NCI-H460 (cell line): ENCODE measurements around the gene SPATA6L. TPM values are rescaled to one million over a fixed set of nuclear protein-coding genes. Genes with fewer than 3 reads are reported as not detected.

Source experiments
- DNase-seq: peaks from one replicate; pipeline ENCODE4 v3.0.0-alpha.2; 2016; ENCODE audit warnings: low read depth; ENCODE audit errors: extremely low read depth
- total RNA-seq: library from RNA; depleted of rRNA; stranded (reverse); fragments of >200 nt; shearing (Covaris generic); gene quantifications from 2 replicates; pipeline ENCODE4 v1.2.3, GENCODE V29; 2014

The SPATA6L gene
- total RNA-seq, 1 experiment from 2014 or later, result not detected

DNA sequence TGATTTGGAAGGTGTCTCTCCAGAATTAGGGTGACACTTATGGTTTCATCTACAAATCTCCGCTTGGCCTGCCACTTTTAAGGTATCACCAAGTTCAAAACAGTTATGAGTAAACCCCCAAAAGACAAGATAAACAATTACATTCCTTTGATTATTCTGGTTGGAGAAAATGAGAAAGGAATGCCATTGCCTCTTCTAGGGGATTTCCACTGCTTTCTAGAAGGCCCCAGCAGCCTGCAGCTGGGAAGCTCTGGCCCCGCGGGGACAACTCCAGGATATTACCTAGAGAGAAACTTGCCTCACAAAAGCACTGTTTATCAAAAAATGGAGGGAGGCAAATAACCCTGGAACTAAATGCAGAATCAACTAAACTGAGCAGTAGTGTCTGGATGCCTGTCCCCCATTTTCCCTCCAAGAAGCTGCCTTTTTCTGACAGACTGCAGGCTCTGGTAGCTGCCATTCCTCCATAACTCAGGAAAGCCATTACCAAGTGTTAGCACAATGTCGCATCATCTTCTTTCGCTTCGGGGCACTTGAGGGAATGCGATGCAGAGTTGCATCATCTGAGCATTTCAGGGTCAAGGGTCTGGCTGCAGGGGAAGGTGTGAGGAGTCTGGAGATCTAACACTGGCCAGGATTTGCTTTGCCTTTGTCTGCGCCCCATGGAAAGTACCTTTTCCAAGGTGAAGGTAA lies 75.7 kb downstream of the SPATA6L start:
- DNase-seq, result no peak

DNA sequence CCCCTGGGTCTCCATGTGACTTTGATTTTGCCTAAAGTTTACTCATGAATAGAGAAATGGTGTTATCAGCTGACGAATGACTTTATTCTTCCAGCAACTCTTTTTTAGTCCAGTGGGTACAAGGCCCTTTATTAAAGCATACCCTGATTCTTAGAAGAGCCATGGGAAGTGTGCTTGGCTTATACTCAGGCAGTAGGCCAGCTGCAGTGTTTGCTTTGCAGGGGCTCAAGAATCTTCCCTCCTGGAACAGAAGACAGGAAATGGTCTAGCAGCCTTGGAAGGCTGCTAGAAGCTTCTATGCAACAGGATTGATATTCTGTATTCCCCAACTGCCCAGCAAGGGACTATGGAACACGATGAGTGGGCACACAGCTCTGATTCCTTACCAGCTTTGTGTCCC lies 77.6 kb downstream of the SPATA6L start:
- DNase-seq, result no peak

DNA sequence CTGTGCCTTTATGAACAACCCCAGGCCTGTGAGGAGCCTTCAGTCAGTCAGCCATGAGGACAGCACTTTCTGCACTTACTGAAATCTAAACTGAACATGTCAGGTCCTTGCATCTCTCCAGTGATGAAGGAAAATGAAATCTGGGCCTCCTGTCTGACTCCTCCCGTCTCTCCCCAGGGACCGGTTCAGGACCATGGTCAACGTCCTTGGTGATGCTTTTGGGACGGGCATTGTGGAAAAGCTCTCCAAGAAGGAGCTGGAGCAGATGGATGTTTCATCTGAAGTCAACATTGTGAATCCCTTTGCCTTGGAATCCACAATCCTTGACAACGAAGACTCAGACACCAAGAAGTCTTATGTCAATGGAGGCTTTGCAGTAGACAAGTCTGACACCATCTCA lies 81.1 kb downstream of the SPATA6L start:
- no peak for DNase-seq

DNA sequence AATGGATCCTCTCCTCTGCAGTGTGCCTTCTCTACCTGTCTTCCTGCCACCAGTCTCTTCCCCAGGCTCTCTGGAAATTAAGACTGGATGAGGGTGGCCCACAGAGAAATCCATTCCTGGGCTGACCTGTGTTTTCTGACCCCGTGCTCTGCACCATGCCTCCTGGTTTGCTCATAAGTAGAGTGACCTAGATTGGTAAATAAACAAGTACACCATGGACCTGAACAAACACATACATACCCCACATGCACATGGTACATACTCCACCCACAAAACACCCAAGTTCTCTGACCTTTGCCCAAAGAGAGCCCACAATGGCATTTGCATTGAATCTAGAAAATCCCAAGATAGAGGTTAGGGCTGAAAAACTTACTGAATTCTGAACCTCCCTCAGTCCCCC lies 81.6 kb downstream of the SPATA6L start:
- DNase-seq, result no peak

DNA sequence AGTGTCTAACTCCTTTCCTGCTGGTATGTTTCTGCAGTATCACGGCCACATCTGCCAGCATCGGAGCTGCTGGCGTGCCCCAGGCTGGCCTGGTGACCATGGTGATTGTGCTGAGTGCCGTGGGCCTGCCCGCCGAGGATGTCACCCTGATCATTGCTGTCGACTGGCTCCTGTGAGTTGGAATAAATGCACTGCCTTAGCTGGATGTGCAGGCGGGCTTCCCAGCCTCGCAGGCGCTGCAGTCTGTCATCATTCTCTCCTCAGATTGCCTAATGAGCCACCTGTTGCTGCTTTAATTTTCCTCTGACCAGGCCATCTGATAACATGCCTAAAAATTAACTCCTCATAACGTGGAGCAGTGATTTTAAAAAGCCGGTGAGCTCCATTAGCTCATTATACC lies 83.3 kb downstream of the SPATA6L start:
- no peak for DNase-seq

DNA sequence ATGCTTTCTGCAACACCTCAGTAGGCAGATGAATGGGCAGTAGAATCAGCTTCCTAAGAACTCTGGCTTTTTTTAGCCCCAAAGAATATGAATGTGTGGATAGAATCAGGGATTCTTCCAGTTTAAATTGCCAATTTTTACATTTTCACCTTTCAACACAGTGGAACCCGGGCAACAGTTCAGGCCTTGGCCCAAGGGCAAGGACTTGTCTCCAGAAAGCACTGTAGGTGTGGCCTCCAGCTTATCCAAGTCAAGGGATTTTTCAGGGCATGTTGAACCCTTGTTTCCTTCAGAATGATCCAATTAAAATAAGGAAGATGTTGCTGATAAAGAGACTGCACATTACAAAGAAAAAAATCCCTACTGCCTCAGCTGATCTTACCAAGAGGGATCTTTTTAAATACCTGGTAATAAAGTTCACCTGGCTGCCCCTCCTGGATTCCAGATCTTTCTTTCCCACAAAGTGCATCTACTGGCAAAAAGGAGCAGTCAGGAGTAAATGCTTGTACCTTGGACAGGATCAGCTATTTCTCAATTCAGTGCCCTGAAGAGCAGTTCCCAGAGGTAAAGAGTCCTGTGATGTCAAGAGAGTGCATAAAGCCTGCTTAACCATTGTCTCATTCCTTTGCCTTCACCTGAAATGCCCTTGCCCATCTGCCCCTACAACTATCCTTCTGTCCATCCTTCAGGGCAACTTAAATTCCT lies 84.3 kb downstream of the SPATA6L start:
- no peak for DNase-seq

DNA sequence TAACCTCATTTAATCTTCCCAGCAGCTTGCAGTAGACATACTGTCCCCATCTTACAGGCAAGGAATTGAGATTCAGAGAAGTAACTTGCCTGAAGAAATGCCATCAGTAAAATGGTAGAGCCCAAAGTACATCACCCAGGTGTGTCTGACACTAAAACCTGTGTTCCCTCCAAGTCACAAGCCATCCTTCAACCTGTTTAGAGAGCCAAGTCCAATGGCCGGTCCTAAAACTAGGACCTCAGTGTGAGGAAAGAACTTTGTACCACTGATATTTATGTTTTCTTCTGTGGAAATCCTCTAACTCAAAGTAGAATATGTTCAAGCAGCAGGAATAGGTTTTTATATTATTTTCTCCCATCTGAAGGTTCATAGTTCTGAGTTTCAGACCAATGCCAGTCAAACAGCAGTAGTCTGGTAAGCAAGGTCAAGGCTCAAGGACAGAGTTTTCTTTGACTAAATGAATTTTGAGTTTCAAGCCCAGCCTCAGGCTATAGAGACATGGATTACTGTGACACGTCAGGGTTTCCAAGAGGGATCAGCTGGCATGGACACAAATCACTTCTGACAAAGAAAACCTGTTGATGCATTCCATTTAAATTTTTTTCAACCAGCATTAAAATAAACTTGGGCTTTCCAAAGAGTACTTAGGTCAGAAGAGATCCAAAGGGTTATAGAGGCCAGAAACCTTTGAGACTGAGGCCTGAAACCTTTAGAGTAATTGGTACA lies 85.1 kb downstream of the SPATA6L start:
- DNase-seq, result no peak

DNA sequence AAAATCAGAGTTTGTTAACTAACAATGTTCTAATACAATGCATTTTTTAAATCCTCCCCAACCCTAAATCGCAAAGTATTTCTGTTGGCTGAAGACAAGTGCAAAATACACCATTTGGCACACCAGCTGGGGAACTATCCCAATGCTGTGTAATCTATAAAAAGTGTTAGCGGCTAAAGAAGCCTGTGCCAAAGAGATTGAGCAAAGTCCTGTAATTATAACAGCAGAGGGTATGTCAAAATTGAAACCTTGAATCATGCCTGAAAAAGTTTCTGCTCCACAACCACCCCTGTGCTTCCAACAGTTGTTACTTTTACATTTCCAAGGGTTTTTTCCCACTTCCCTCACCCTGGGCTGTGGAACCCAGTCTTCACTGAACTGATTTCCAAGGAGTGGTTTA lies 87.3 kb downstream of the SPATA6L start:
- DNase-seq, result no peak

DNA sequence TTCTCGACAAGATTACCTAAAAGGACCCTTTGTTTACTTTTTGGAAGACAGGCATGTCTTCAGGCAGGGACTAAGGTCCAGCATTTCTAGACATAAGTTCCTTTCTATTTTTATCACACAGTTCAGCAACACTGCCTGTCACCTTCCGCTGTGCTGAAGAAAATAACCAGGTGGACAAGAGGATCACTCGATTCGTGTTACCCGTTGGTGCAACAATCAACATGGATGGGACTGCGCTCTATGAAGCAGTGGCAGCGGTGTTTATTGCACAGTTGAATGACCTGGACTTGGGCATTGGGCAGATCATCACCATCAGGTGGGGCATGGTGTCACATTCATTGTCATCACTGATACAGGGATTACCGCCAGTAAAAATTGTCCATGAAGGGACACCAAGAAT lies 89.8 kb downstream of the SPATA6L start:
- DNase-seq, result no peak

DNA sequence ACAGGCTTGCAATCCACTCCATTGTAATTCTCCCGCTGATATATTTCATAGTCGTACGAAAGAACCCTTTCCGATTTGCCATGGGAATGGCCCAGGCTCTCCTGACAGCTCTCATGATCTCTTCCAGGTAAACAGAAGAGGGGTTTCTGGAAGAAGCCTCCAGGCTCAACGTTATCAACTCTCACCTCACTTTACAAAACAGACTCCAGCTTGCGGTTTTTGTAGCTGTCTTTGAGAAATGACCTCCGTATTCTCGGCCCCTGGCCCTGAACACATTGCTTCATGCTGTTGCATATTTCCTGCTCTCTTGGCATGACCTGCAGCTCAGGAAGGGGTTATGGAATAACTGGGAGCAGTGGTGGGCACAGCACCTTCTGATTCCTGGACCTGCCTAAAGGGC lies 90.3 kb downstream of the SPATA6L start:
- DNase-seq, result no peak

DNA sequence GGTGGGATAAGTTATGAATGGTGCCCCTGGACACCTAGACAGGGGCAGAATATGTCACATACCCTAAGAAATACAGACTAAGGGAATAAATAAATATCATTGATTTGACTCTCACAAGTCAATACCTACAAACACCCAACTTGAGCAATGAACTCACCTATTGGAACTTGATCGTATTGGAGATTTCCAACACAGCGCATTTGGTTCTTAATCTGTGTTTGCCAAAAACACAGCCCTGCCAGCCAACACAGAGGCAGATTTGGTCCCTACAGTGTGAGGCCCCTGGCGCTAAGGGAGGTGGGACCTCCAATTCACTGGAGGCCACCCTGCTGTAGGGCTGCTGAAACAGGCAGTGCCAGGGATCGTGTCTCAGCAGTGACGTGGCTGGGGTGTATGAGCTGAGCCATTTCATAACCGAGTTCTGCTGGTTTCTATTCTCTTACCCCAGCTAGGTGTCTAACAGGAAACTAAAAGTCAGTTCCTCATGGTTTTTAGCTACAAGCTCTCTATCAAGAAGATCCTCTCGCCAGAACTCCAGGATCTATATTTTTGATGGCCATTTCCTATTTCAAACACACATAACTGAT lies 91.5 kb downstream of the SPATA6L start:
- DNase-seq, result no peak

DNA sequence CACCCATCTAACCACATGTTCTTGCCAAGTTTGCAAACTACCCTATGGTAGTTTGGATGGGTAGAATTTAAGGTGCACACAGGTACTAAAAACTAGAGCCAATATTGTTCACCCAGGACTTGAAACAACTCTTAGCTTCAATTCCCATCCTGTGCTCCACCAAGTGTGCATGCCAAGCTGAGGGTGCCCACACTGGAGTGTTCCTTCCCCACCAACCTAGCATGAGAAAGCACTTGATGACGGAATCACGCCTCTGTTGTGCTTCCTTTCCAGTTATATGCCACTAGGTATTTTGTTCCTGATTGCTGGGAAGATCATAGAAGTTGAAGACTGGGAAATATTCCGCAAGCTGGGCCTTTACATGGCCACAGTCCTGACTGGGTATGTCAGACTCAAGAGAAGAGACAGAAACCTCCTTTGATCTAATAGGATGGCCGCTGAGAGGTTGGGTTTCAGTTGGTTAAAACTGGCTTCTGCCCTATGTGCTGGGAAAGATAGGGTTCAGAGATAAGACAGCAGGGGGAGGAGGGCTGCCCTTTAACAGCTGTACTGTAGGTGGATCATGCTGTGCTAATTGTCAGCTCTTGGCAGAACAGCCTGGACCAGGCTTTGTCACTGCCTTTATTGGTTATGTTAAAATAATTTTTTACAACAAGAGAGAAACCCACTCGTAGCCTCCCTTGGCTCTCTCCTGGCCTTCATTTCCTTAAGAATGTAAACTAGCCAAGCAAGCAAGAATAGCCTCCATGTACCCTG lies 92.5 kb downstream of the SPATA6L start:
- no peak for DNase-seq

DNA sequence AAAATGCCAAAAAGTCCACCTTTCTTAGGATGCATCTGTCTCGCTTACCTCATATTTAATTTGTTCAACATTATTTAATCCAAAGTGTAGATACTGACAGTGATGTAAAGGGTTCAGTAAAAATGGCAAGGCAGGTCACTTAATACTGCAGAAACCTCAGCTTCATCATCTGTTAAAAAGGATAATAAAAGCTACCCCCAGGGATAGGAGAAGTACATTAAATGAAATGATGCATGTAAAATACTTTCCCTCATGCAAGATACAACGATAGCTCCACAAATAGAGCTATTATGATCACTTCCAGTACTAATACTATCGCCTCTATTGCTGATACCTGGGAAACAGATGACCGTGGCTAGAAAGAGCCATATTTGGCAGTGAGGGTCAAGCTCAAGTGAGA lies 93.1 kb downstream of the SPATA6L start:
- DNase-seq, result no peak

DNA sequence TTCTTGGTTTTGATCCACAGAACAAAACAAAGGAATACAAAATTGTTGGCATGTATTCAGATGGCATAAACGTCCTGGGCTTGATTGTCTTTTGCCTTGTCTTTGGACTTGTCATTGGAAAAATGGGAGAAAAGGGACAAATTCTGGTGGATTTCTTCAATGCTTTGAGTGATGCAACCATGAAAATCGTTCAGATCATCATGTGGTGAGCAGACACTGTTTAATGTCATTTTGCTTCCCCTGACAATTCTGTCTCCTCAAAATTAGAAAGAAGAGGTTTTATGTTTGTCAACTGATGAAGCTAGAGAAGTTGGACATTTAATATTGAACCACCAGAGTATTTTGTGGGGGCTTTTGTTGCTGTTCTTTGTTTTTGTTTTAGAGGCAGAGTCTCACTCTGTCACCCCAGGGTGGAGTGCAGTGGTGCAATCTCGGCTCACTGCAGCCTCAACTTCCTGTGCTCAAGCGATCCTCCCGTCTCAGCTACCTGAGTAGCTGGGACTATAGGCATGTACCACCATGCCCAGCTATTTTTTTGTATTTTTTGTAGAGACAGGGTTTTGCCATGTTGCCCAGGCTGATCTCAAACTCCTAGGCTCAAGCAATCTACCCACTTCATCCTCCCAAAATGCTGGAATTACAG lies 94.0 kb downstream of the SPATA6L start:
- DNase-seq, result no peak

DNA sequence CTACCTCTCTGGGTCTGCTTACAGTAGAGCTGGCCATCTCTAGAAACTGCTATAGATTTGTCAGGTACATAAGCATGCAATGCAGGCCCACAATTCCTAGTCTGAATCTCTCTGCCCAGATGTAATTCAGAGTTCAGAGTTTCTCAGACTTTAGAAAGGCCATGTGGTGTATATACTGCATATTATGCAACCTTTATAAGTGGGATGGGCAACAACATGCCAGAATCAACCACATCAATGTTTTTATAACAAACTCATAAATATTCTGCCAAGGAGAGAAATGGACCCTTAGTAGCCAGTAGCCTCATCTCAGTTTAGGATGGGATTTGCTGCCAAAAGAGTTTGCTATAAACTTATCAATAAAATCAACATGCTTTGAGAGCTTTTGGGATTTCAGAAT lies 97.2 kb downstream of the SPATA6L start:
- no peak for DNase-seq

DNA sequence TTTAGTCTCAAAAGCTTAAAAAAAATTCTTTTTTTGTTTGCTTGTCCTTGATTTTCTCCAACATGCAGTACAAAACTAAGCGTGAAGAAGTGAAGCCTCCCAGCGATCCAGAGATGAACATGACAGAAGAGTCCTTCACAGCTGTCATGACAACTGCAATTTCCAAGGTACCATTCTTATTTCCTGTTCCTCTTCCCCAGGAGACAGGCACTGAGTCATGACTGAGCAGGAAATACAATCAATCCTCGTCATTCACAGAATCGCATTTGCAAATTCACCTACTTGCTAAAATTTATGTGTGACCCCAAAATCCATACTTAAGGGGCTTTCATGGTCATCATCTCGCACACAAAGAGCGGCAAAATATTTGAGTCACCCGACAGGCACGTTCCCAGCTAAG lies 98.7 kb downstream of the SPATA6L start:
- no peak for DNase-seq

DNA sequence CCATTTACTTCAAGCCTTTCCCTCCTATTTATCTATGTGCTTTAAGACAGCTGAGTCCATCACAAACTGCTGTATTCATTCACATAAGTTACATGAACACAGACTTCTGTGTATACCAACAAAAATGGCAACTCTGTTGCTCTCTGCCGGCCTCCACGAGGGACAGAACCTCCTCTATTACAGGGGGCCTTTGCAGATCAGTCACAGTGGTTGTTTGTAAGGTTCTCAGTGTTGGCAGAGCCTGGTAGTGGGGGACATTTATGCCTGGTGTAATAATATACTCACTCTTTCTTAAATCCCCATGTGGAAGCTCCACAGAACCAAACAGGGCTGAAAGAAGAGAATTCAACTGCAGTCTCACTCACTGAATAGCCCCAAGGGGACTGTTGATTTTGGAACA lies 99.5 kb downstream of the SPATA6L start:
- DNase-seq, result no peak

DNA sequence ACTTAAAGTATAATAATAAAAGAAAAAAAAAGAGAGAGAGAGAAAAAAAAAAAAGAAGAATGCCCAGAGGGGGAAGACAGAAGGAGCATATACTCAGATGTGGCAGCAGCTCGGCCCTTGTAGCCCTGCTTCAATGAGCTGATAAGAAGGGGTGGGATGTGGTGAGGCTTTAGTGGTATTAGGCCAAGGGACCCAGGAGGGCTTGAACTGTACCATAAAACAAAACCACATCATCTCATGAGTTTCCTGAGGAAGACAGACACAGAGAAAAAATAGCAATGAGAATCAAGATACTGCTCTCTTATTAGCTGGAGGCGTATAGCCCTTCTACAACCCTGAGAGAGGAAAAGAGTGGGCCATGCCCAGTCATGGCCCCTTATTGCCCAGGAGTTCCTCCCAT lies 103.2 kb downstream of the SPATA6L start:
- DNase-seq, result no peak

DNA sequence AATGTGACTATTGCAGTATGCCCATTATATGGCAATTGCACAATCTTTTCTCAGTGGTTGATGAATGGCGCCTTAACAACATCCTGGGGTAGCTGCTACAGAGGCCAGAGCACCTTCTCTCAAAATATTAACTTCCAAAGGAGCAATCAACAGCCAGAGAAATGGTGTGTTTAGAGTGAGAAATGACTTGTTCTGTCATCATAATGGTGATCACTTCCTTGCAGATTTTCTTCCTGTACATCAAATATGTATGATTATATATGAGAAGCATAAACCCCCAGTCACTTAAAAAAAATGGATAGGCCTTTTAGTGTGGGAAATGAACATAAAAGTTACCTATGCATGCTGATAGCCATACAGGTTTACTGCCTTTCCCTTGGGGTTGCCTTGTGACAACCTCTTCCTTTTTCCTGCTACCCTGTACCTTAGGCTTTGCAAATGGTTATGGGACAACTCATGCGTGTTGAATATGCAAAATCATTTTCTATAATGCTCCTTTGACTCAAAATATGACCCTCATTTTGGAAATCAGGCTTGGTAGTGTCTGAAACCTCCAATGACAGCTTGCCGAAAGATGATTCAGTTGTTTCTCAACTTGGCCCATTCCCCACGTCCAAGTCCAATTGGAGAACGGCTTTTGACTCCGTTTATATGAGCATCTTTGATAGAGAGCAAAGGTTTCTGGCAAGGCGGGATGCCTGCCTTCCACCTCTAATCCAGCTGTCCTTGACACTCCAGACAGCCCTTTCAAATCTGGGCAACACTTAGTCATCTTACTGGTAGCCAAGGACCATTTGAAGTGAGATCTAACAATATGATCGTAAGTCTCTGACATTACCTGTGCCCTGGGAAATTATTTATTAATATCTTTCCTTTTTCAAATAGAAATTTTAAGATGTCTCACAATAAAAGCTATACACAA lies 106.8 kb downstream of the SPATA6L start:
- no peak for DNase-seq
